Activated naive CD8-positive, alpha-beta T cell treated with anti-CD3 and anti-CD28 coated beads, Interleukin-2, amount 50 U/mL, for 16 hours (primary cell): Measurements from ENCODE around the gene SLCO3A1.
"Not testable (repeated sequence)": the region's sequence is repeated elsewhere in the genome, so short reads cannot be mapped to it uniquely, and the experiment has no call there.

ENCODE experiments used
- DNase-seq: peaks from one replicate; pipeline ENCODE4 v3.0.0-alpha.2; 2020; ENCODE audit warnings: low read depth, low spot score

The SLCO3A1 gene

GRCh38 chr15:91939403-91939831 lies 85.9 kb downstream of the SLCO3A1 start:
- no peak for DNase-seq

GRCh38 chr15:91940496-91941381 lies 87.2 kb downstream of the SLCO3A1 start:
- no peak for DNase-seq

- DNase-seq: no peak
Measured at GRCh38 chr15:91941871-91942658, 88.6 kb downstream of the SLCO3A1 start.

- no peak for DNase-seq
Measured at GRCh38 chr15:91942720-91943394, 89.3 kb downstream of the SLCO3A1 start.

GRCh38 chr15:91944331-91944730 lies 90.8 kb downstream of the SLCO3A1 start:
- no peak for DNase-seq

GRCh38 chr15:91945385-91945784 lies 91.9 kb downstream of the SLCO3A1 start:
- no peak for DNase-seq

DNA sequence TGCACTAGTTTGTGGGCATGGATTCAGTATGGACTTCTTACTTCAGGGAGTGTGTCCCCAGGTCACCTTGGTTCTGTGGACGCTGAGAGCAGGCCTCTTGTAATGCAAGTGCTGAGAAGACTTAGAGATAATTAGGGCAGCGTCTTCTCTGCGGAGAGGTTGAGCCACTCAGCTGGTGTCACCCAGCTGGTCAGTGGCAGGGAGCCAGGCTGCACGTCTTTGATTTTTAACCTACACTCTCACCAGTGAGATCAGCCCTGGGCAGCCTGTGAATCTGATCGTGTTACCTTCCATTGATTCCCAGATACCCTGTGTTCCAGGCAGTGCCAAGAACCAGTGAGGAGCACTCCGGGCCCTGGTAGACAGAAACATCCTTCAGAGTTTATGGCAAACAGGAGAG lies 92.6 kb downstream of the SLCO3A1 start:
- no peak for DNase-seq

GRCh38 chr15:91946581-91947292 lies 93.2 kb downstream of the SLCO3A1 start:
- DNase-seq: no peak

DNA sequence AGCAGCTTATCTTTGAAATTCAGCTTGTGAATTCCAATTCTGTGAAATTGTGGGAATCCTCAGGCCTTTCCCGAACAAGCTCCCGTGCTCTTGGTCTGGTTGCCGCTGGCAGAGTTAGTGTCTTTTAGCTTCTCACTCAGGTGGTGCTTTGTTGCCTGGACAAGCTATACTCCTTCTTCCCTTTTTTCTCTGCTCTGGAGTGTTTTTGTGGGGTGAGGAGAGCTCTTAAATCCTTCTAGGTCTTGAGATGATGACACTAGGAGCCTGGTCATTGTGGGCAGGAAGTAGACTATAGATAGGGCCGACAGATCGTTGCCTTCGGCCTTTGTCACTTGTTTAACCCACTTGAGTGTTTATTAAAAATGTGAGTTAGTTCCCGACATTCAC lies 93.8 kb downstream of the SLCO3A1 start:
- no peak for DNase-seq

- no peak for DNase-seq
Measured at GRCh38 chr15:91947683-91948608, 94.4 kb downstream of the SLCO3A1 start.

DNA sequence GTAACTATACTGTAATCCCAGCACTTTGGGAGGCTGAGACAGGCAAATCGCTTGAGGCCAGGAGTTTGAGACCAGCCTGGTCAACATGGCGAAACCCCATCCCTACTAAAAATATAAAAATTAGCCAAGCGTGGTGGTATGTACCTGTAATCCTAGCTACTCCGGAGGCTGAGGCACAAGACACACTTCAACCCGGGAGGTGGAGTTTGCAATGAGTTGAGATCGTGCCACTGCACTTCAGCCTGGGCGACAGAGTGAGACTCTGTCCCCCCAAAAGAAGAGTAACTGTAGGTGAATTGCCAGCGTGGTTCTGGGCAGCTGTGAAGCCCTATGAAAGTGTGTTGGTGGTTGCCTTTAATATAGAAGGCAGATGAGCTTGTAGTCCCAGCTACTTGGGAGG lies 95.9 kb downstream of the SLCO3A1 start:
- DNase-seq: no peak

DNA sequence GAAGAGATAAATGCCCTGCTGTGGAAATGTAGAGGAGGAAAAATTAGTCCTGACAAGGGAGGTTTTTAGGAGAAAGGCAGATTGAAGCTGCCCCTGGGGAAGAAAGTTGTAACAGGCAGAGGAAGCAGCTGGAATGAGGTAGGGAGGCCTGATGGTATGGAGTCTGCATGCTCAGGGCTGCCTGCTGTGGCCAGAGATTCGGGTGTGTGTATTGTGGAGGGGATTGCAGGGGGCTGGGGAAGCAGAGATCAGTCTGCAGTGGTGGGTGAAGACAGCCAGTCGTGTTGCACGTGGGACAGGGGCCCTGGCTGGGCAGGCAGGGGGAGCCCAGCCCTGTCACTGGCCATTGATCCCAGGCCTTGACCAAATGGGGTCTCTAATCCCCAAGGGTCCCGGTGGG lies 96.5 kb downstream of the SLCO3A1 start:
- DNase-seq: no peak

- DNase-seq: no peak
Measured at GRCh38 chr15:91950631-91951329, 97.3 kb downstream of the SLCO3A1 start.

GRCh38 chr15:91952216-91952615 lies 98.7 kb downstream of the SLCO3A1 start:
- no peak for DNase-seq

DNA sequence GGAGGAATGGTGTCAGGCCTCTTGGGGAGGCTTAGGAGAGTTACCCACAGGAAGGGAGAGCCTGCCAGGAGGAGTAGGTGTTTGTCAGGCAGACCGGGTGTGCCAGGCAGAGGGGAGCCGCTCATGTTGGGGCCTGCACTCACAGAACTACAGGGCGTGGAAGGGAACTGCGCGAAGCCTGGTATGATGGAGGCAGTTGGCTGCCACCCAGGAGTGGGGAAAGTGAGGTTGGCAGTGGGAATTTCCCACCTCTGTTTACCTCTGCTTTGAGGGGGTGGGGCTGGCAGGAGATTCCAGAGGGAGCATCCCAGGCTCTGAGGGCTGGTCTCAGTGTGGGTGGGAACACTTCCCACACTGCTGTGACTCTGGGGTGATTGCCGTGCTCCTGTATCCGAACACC lies 99.9 kb downstream of the SLCO3A1 start:
- DNase-seq: no peak

- DNase-seq: no peak
Measured at GRCh38 chr15:91954292-91954691, 100.8 kb downstream of the SLCO3A1 start.

DNA sequence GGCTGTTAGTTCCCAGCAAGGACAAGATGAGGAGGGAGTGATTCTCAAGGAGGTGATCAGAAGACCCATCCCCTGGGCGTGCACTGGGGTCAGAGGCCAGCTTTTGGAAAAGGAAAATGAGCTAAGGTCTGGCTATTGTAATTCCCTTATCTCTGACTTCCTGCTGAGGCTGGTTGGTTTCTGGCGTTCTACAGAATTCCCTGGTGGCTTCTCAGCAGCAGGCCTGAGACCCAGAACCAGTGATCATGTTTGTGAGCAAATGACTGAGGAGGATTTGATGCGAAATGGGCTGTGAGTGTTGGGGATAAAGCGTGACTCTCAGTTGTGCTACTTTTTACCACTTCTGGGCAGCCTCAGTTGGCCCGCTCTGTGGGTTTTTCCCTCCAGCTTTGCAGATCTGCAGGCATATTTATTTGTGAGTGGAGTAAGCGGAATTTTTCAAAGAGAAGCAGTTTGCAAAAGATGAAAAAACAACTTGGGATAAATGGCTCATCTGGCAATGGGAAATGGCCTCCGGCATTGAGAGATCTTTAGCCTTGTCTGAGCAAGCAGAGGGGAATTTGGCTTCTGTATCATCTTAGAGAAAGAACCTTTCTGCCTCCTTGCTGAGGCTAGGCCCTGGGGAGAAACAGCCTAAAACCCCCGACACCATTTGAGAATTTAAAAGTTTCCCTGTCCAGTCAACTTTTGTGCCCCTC lies 102.7 kb downstream of the SLCO3A1 start:
- no peak for DNase-seq

DNA sequence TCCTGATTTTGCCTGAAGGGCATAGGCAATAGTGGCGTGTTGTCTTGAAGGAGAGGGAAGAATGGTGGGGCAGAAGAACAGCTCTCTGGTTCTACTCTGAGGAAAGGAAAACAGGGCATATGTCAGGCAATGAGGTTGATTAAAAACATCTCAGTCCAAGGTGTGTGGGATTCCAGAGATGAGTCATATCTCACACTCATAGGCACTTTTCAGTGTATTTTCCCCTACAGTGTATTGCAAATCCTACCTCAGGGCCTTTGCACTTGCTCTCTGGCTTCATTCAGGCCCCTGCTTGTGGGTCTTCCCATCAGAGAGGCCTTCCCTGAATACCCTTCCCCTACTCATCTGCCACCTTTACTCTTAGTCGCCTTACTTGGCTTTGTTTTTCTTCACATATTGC lies 107.8 kb downstream of the SLCO3A1 start:
- no peak for DNase-seq

DNA sequence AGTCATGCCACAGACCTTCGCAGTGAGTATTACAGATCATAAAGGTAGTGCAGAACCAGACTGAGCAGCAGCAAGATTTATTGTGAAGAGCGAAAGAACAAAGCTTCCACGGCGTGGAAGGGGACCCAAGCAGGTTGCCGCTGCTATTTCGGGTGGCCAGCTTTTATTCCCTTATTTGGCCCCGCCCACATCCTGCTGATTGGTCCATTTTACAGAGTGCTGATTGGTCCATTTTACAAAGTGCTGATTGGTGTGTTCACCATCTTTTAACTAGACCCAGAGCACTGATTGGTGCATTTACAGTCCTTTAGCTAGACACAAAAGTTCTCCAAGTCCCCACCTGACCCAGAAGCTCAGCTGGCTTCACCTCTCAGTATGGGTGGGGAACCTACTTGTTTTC lies 110.2 kb downstream of the SLCO3A1 start:
- not testable (repeated sequence) for DNase-seq
